ENCODE results near the gene CLDN20. TPM values are rescaled to one million over a fixed set of nuclear protein-coding genes. Genes with fewer than 3 reads are reported as not detected.
A peak's percentile ranks its signal among the peaks of the same experiment; 100 is the strongest.

The CLDN20 gene
- total RNA-seq, 1 donor from 2014 or later, result not detected

DNA sequence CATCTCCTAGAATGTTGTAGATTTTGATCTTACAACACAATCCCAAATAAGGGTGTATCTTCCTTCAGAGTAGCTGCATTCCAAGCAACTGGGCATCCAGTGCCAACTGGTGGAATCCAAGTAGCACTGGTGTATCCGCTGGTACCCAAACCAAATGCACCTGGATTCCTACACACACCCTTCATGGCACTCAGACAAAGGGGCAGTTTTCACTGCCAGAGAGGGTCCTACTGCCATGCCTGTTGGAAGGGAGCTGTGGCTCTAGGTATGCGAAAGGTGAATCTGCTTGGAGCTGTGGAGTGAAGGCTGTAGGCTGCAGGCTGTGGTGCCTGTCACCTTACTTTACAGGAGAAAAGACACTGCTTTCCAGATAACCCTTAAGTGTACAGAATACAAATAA, 17.0 kb upstream of the CLDN20 start:
- Histone ChIP-seq H3K36me3 (ENCODE audit: control insufficient read depth, insufficient read depth, low read length) (no peaks in the 10 kb centered on the region), H3K27me3 (ENCODE audit: control insufficient read depth, insufficient read depth, low read length) (no peaks in the 10 kb centered on the region), H3K4me3 (ENCODE audit: low read depth, low read length) (no peak overlapping the region)
- DNase-seq (ENCODE audit: low read depth), result no peak
- no peak for TF ChIP-seq CTCF (IDR thresholded peaks at IDR 0.05; ENCODE audit: insufficient read depth, low read length, poor library complexity, severe bottlenecking)

GRCh38 chr6:155247618-155248007, 16.2 kb upstream of the CLDN20 start:
- no peak for DNase-seq (ENCODE audit: low read depth)
- no peaks in the 10 kb centered on the region for H3K27me3 ChIP-seq (ENCODE audit: control insufficient read depth, insufficient read depth, low read length)
- H3K4me3 ChIP-seq (ENCODE audit: low read depth, low read length), result no peak overlapping the region
- TF ChIP-seq CTCF (IDR thresholded peaks at IDR 0.05; ENCODE audit: insufficient read depth, low read length, poor library complexity, severe bottlenecking), result no peak
- no peaks in the 10 kb centered on the region for H3K36me3 ChIP-seq (ENCODE audit: control insufficient read depth, insufficient read depth, low read length)

- Histone ChIP-seq H3K4me3 (ENCODE audit: low read depth, low read length) (no peak overlapping the region), H3K27me3 (ENCODE audit: control insufficient read depth, insufficient read depth, low read length) (no peaks in the 10 kb centered on the region), H3K36me3 (ENCODE audit: control insufficient read depth, insufficient read depth, low read length) (no peaks in the 10 kb centered on the region)
- TF ChIP-seq CTCF (IDR thresholded peaks at IDR 0.05; ENCODE audit: insufficient read depth, low read length, poor library complexity, severe bottlenecking), result peak; percentile 75
- DNase-seq (ENCODE audit: low read depth), result no peak
Measured at GRCh38 chr6:155248008-155249001, 15.5 kb upstream of the CLDN20 start.

DNA sequence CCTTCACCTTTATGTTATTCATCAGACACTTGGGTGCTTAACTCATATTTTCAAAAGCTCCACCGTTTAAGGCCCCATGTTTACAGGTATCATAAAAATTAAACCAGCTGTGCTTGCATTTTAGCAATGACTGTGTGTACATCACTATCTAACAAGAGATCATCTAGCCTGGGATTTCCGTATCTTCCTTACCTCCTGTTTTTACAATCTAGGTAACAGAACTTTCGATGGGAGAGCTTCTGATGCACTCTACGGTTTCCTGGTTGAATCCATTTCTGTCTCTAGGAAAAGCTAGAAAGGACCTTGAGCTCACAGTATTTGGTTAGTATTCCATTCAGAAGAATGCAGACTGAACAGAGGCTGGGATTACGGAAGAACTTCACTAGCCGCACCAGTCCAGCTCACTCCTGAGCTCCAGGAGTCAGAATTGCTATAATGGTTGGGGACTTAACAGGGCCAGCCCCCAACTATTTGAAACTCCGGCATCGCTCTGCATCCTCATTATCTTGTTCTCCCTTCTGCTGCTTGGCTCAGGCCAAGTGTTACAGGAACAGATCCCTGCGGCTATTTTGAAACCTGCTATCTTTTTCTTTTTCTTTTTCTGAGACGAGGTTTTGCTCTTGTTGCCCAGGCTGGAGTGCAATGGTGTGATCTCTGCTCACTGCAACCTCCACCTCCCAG, 13.0 kb upstream of the CLDN20 start:
- Histone ChIP-seq H3K36me3 (ENCODE audit: control insufficient read depth, insufficient read depth, low read length) (no peaks in the 10 kb centered on the region), H3K27me3 (ENCODE audit: control insufficient read depth, insufficient read depth, low read length) (no peaks in the 10 kb centered on the region), H3K4me3 (ENCODE audit: low read depth, low read length) (no peak overlapping the region)
- DNase-seq (ENCODE audit: low read depth), result no peak
- TF ChIP-seq CTCF (IDR thresholded peaks at IDR 0.05; ENCODE audit: insufficient read depth, low read length, poor library complexity, severe bottlenecking), result no peak

DNA sequence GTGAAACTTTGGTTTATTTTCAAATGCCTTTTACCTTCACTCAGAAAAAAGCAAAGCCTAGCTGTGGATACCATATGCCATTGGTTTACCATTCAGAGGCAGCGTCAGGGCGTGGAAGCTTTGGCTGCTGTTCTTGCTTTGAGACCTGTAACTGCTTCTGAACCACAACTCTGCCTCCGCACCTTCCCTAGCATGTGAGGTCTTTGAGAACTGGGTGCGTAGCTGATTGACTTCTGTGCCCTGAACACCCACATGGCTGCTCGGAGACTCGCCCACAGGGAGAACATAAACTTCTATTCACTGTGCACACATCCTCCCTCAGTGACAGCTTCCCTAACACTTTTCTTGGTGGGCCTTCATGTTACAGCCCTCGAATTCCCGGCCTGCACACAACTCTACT, 11.2 kb upstream of the CLDN20 start:
- no peak for TF ChIP-seq CTCF (IDR thresholded peaks at IDR 0.05; ENCODE audit: insufficient read depth, low read length, poor library complexity, severe bottlenecking)
- no peak for DNase-seq (ENCODE audit: low read depth)
- H3K27me3 ChIP-seq (ENCODE audit: control insufficient read depth, insufficient read depth, low read length), result no peaks in the 10 kb centered on the region
- H3K4me3 ChIP-seq (ENCODE audit: low read depth, low read length), result no peak overlapping the region
- no peaks in the 10 kb centered on the region for H3K36me3 ChIP-seq (ENCODE audit: control insufficient read depth, insufficient read depth, low read length)
